ENCODE results near the gene ELF2.

The ELF2 gene

GRCh38 chr4:139177049-139177868 is at the start of gene ELF2:
ELF2 (minus strand) TSS chr4:139177218; CDS start chr4:139137701, 39,517 bp downstream.
- H3K27me3 Mint-ChIP-seq (ENCODE audit: low read depth): peaks cover 18% of the 10 kb centered on the region
- H3K4me1 Mint-ChIP-seq: peaks cover 8% of the 10 kb centered on the region

GRCh38 chr4:139223682-139224317 is 46.8 kb upstream of the ELF2 start:
- Mint-ChIP-seq H3K27me3 (ENCODE audit: low read depth) (no peaks in the 10 kb centered on the region), H3K4me1 (no peaks in the 10 kb centered on the region), H3K9me3 (no peaks in the 10 kb centered on the region), H3K36me3 (ENCODE audit: low read depth) (no peaks in the 10 kb centered on the region), H3K27ac (no peak overlapping the region), H3K4me3 (no peak overlapping the region)
- TF ChIP-seq CTCF (IDR thresholded peaks at IDR 0.05; ENCODE audit: unreplicated experiment in 3 of 3): no peak

More at GRCh38 chr4:139177049-139177868, at the start of gene ELF2:
- no peaks in the 10 kb centered on the region for H3K36me3 Mint-ChIP-seq (ENCODE audit: low read depth)
- TF ChIP-seq CTCF (IDR thresholded peaks at IDR 0.05; ENCODE audit: unreplicated experiment in 3 of 3): no peak
- no peaks in the 10 kb centered on the region for H3K9me3 Mint-ChIP-seq
- peak within 1 kb of the TSS; percentile 93 to 98 (median 97) for H3K27ac Mint-ChIP-seq
- H3K4me3 Mint-ChIP-seq: peak within 1 kb of the TSS; percentile 95 to 97 (median 96)

GRCh38 chr4:139222215-139222614 is 45.2 kb upstream of the ELF2 start:
- no peaks in the 10 kb centered on the region for H3K36me3 Mint-ChIP-seq (ENCODE audit: low read depth)
- TF ChIP-seq CTCF (IDR thresholded peaks at IDR 0.05; ENCODE audit: unreplicated experiment in 3 of 3): no peak
- no peaks in the 10 kb centered on the region for H3K9me3 Mint-ChIP-seq
- H3K27ac Mint-ChIP-seq: no peak overlapping the region
- no peaks in the 10 kb centered on the region for H3K4me1 Mint-ChIP-seq
- no peak overlapping the region for H3K4me3 Mint-ChIP-seq
- no peaks in the 10 kb centered on the region for H3K27me3 Mint-ChIP-seq (ENCODE audit: low read depth)

- TF ChIP-seq CTCF (IDR thresholded peaks at IDR 0.05; ENCODE audit: unreplicated experiment in 3 of 3): no peak
- H3K27me3 Mint-ChIP-seq (ENCODE audit: low read depth): no peaks in the 10 kb centered on the region
- H3K9me3 Mint-ChIP-seq: no peaks in the 10 kb centered on the region
- H3K4me3 Mint-ChIP-seq: no peak overlapping the region
- no peaks in the 10 kb centered on the region for H3K36me3 Mint-ChIP-seq (ENCODE audit: low read depth)
- H3K4me1 Mint-ChIP-seq: no peaks in the 10 kb centered on the region
- H3K27ac Mint-ChIP-seq: no peak overlapping the region
Observed at GRCh38 chr4:139221687-139222086, 44.7 kb upstream of the ELF2 start.

- Mint-ChIP-seq H3K9me3 (no peaks in the 10 kb centered on the region), H3K27me3 (ENCODE audit: low read depth) (no peaks in the 10 kb centered on the region), H3K4me3 (no peak overlapping the region), H3K27ac (no peak overlapping the region), H3K4me1 (no peaks in the 10 kb centered on the region), H3K36me3 (ENCODE audit: low read depth) (no peaks in the 10 kb centered on the region)
- no peak for TF ChIP-seq CTCF (IDR thresholded peaks at IDR 0.05; ENCODE audit: unreplicated experiment in 3 of 3)
Observed at GRCh38 chr4:139219450-139220055, 42.5 kb upstream of the ELF2 start.
